GM19328 (cell line): ENCODE measurements around the gene TCEA2.

Source experiments
- ATAC-seq: cut with Tn5 transposase; IDR thresholded peaks from one replicate; pipeline ENCODE4 v1.9.1; 2021; ENCODE audit warnings: mild to moderate bottlenecking, moderate library complexity; ENCODE audit not compliant: unreplicated experiment

The TCEA2 gene

GRCh38 chr20:64119681-64120341 lies 56.8 kb downstream of the TCEA2 start:
- no peak for ATAC-seq

- no peak for ATAC-seq
These were observed 58.6 kb downstream of the TCEA2 start for GRCh38 chr20:64121586-64121985.
